Liver (tissue), 3 donors: ENCODE data around the gene CXCR6.

Source experiments
- GABPA ChIP-seq, 2 donors: IDR thresholded peaks in 1 of 2; conservative IDR thresholded peaks in 1 of 2; 2 replicates each; pipeline ENCODE4 v1.6.1; 2016; ENCODE audit warnings: antibody characterized with exemption in 2 of 2, mild to moderate bottlenecking in 1 of 2, moderate library complexity in 1 of 2
- RAD21 ChIP-seq, 2 donors: IDR thresholded peaks; 2 replicates each; pipeline ENCODE4 v1.6.1; 2016; ENCODE audit warnings: antibody characterized with exemption in 2 of 2, mild to moderate bottlenecking in 2 of 2
- SP1 ChIP-seq: IDR thresholded peaks from 2 replicates; pipeline ENCODE4 v1.6.1; 2018; ENCODE audit warnings: antibody characterized with exemption, mild to moderate bottlenecking
- TF ChIP-seq, protein P1 (sequence below): fragments of 150-350 bp; IDR thresholded peaks from 2 replicates; pipeline ENCODE4 v1.5.1; 2017; ENCODE audit warnings: improper control_type of control experiment, low read depth, low read length; ENCODE audit not compliant: missing input control
- TF ChIP-seq, protein P2 (sequence below): IDR thresholded peaks from 2 replicates; pipeline ENCODE4 v1.6.1; 2016; ENCODE audit warnings: antibody characterized with exemption
- donor health status: healthy.
- donor health status: healthy.

DNA sequence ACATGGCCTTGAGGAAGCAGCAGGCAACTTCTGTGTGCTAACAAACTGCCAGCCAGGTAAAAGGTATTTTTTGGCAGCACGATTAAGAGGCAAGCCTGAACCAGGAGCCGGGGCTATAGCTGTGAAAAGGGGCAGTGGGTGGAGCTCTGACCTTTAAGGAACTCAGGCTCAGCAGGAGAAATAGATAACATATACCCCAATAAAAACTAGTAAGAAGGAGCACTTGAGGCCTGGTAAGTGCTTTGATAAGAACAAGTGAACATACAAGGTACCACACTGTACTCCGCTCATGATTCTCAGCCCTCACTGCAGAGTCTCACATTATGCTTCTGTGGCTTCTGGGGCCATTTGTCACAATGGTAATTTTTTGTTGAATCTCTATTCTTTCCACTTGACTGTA is 46.9 kb downstream of the CXCR6 start:
- TF ChIP-seq RAD21 (IDR thresholded peaks at IDR 0.05) (no peak), GABPA (IDR thresholded peaks at IDR 0.05 in 1 of 2, conservative IDR thresholded peaks at IDR 0.05 in 1 of 2) (no peak), SP1 (no peak)
- TF ChIP-seq, protein P1, sequence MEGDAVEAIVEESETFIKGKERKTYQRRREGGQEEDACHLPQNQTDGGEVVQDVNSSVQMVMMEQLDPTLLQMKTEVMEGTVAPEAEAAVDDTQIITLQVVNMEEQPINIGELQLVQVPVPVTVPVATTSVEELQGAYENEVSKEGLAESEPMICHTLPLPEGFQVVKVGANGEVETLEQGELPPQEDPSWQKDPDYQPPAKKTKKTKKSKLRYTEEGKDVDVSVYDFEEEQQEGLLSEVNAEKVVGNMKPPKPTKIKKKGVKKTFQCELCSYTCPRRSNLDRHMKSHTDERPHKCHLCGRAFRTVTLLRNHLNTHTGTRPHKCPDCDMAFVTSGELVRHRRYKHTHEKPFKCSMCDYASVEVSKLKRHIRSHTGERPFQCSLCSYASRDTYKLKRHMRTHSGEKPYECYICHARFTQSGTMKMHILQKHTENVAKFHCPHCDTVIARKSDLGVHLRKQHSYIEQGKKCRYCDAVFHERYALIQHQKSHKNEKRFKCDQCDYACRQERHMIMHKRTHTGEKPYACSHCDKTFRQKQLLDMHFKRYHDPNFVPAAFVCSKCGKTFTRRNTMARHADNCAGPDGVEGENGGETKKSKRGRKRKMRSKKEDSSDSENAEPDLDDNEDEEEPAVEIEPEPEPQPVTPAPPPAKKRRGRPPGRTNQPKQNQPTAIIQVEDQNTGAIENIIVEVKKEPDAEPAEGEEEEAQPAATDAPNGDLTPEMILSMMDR, result no peak
- TF ChIP-seq, protein P2, sequence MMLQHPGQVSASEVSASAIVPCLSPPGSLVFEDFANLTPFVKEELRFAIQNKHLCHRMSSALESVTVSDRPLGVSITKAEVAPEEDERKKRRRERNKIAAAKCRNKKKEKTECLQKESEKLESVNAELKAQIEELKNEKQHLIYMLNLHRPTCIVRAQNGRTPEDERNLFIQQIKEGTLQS, result no peak
